Inflammatory macrophage (primary cell): Measurements from ENCODE around the gene TAF15.
A peak's percentile ranks its signal among the peaks of the same experiment; 100 is the strongest.

Experiments used
- DNase-seq, 2 donors: peaks; one replicate each; pipeline ENCODE4 v3.0.0-alpha.2; 2020 to 2022
- total RNA-seq, 18 experiments: gene quantifications; one replicate each; lab custom pipeline; 2026; ENCODE audit warnings: mixed read lengths in 6 of 18, inconsistent platforms in 2 of 18; lab: John Stamatoyannopoulos, UW

Gene TAF15
- total RNA-seq = 8.6 to 44.1 (median 21.9) reads per million in 18 experiments

GRCh38 chr17:35808962-35809854 lies at the start of gene TAF15:
Gene TAF15 (plus strand): TSS chr17:35809484. CDS start chr17:35809570, 86 bp downstream.
- DNase-seq = peak; percentile 98 to 99

GRCh38 chr17:35760587-35760986 lies 48.7 kb upstream of the TAF15 start, which contains the start of gene C17orf50:
Gene C17orf50 (plus strand): TSS chr17:35760887. CDS start chr17:35760942, 55 bp downstream.
- DNase-seq = no peak

DNA sequence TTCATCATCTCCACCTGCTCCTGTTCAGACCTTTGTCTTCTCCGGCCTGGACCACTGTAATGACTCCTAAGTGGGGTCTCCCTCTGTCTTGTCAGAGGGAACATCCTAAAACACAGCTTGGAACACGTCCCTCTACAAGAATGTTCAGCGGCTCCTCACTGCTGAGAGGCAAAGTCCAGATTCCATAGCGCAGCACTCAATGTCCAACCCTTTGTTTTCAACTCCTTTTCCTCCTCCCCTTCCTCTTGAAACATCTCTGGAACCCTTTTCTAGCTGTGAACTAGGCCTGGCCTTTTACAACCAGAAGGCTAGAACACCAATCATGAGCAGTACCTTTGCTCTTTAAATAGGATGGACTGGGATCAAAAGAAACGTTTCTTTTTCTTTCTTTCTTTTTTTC lies 47.7 kb upstream of the TAF15 start:
- no peak for DNase-seq

GRCh38 chr17:35763767-35764122 lies 45.5 kb upstream of the TAF15 start:
- no peak for DNase-seq

GRCh38 chr17:35764123-35764991 lies 44.9 kb upstream of the TAF15 start:
- DNase-seq = peak; percentile 83 to 88

DNA sequence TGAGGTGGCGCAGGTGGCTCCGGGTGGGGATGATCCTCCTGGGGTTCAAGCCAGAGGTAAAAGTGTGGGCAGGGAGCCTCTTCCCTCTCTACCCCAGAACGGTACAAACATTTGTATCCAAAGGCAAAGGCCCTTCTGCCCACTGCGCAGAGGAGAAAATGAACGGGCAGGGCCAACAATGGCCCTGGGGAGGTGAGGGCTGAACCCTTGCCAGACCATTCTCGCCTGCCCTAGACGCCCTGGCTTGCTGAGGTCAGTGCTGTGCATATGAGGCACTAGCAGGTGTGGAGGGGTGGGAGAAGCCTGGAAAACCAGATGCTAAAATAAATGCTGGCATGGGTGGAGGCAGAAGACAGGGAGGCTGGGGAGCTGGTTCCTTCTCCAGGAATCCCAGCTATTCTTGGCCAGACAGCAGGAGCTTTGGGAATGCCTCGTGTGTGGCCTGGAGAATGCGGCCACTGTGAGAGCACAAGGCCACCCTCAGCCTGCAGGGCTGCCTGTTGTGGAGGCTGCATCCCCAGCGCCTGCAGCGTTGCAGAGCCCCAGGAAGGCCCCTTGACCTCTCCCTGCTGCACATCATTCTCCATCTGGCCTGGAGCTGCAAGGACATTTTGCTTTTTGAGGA lies 44.1 kb upstream of the TAF15 start:
- DNase-seq = no peak

DNA sequence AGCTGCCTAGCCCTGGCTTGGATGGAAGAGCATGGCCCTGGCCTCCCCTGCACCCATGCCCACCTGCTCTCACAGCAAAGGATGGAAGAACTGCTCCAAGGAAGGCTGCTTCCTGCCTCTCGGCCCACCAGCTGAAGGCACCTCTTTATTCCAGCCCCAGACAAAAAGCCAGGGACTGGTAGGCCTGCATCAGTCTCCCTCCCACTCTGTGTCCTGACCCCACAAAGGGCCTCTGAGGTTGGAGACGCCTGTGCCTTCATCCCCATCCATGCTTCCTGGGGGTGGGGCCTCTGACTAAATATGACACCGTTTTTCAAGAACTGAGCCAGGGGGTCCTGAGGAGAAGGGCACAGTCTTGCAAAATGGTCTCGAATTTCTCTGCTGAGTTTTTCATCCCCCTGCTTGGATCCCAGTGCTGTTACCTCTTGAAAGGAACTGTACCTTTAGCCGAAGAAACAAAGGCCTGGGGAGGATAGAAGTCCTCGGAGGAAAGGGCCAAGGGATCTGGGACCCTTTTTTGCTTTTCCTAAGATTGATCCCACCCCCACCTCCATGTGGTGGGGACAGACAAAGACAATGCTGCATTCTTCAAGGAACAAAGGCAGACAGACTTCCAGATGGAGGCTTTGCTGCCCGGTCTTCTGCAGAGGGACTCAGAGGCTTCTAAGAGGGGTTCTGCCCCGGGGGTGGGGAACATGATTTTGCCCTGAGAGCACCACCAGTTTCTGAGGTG lies 43.4 kb upstream of the TAF15 start:
- DNase-seq = no peak

GRCh38 chr17:35766489-35766877 lies 42.8 kb upstream of the TAF15 start:
- no peak for DNase-seq

- peak; percentile 23 for DNase-seq
These were observed 42.3 kb upstream of the TAF15 start for GRCh38 chr17:35766903-35767510.

DNA sequence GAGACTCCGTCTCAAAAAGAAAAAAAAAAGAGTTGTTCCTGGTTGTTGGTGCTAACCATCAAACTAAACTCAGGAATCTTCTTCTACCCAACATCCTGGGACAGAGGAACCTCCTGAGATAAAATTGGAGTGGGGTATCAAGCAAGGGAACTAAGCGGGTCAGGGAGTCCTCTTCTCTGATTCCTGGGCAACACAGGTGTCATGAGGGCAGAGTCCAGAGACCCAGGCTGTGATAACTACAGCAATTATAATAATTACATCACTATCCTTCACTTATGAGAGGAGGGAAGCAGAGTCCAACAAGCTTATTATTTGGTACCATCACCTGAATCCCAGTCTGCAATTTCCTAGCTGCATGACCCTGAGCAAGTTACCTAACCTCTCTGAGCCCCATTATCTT lies 40.5 kb upstream of the TAF15 start:
- DNase-seq = no peak

DNA sequence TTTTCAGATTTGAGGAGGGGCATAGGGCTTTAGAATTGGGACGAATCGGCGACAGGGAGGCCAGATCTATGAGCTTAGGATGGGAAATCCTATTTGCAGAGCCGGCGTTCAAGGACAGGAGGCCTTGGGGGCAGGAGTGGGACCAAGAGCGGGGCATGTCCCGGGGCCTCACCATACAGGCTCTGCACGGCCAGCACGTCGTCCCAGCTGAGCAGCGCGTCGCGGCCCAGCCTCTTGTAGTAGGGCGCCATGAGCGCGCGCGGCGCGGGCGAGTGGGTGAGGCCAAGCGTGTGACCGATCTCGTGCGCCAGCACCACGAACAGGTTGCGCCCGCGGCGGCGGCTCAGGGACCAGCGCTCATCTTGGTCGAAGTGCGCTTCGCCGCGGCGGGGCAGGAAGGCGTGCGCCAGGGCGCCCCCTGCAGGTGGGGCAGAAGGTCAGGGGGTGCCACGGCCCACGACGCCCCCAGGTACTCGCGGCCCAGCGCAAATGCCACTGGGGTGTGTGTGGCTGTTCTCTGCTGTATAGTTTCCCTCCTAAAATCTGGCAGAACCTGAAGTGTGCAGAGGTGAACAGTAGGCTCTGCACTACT lies 39.3 kb upstream of the TAF15 start:
- DNase-seq = no peak

GRCh38 chr17:35773129-35773528 lies 36.2 kb upstream of the TAF15 start:
- DNase-seq = no peak

DNA sequence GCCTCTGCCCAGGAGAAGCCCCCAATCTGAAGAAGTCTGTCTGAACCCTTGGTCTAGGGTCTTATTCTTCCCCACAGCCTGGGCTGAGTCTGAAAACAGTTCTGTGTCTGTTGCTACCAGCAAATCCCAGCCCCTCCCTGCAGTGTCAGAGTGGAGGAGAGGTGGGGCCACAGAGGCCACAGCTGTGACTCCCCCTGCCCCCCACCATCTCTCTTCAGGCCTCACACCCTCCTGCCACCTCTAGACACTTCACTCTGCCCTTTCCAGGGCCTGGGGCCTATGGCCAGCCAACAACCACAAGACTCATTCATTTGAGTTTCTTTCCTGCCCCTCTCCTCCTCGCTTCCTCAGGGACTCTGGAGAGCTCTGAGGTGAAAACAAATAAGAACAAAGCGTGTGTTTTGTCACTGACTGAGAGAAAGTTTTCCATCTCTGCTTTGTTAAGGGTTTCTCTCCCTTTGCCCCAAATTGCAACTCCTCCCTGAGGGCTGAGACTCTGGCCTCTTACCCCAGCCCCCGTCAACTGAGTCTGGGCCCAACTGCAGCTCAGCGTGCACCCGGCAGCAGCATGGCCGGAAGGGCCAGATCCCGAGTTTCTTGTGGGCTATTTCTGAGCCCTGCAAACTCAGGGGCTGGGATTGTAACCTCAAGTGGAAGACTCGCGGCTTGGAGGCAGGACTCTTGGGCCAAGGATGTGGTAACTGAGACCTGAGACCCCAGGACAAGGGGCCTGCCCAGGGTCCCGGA lies 35.4 kb upstream of the TAF15 start:
- DNase-seq = no peak

DNA sequence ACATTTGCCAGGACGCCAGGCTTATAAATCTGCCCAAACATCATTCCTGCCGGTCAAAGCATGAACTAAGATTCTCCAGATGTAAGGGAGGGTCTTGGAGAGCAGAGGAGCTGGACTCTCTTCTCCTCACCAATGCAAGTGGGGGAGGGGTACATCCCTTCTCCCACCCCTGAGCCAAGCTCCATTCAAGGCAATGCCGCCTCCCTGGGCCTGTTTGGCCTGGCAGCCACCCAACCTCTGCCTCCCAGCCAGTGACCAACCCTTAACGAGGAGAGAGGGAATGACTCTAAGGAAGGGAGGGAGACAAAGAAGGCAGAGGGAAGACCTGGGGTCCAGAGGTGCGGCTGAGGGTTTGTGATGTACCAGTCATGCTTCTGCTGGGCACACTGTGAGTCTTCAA lies 34.8 kb upstream of the TAF15 start:
- no peak for DNase-seq

GRCh38 chr17:35775039-35775438 lies 34.2 kb upstream of the TAF15 start:
- no peak for DNase-seq

- DNase-seq = no peak
These were observed 33.7 kb upstream of the TAF15 start for GRCh38 chr17:35775583-35775982.

GRCh38 chr17:35778641-35779196 lies 30.6 kb upstream of the TAF15 start:
- no peak for DNase-seq

DNA sequence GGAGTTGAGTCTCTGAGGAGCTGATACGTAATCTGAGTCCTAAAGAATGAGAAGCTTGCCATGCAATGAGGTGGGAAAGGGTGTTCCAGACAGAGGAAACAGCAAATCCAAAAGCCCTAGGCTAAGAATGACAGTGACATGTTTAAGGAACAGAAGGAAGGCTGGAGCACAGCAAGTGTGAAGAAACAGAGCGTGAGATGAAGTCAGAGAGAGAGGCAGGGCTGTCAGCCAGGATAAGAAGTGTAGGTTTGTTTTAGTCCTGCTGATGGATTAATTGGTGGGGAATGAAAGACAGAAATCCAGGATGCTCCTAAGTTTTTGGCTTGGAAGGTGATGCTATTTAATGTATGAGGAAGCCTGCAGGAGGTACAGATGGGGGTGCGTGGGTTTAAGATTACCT lies 28.3 kb upstream of the TAF15 start:
- DNase-seq = no peak

GRCh38 chr17:35784895-35785294 lies 24.4 kb upstream of the TAF15 start:
- no peak for DNase-seq

GRCh38 chr17:35786941-35787432 lies 22.3 kb upstream of the TAF15 start:
- DNase-seq = no peak
